Activated naive CD4-positive, alpha-beta T cell treated with anti-CD3 and anti-CD28 coated beads for 36 hours (primary cell): ENCODE data around the gene NOP53. TPM values are rescaled to one million over a fixed set of nuclear protein-coding genes. Genes with fewer than 3 reads are reported as not detected.
"Not testable (repeated sequence)": the region's sequence is repeated elsewhere in the genome, so short reads cannot be mapped to it uniquely, and the experiment has no call there.

Source experiments
- CTCF ChIA-PET: fragments of 350-600 bp; sonication (Branson Sonifier 250); formaldehyde crosslinking; loops from one replicate; lab custom pipeline; 2021; ENCODE audit warnings: antibody characterized with exemption; lab: Charles Lee
- DNase-seq: peaks from one replicate; pipeline ENCODE4 v3.0.0-alpha.2; 2020
- H3K27ac Mint-ChIP-seq: one replicate; pipeline ENCODE4 v1.8.0; 2021; ENCODE audit warnings: mild to moderate bottlenecking, mixed read lengths
- H3K27me3 Mint-ChIP-seq: one replicate; pipeline ENCODE4 v1.8.0; 2021; ENCODE audit warnings: low read depth, mixed read lengths
- H3K36me3 Mint-ChIP-seq: one replicate; pipeline ENCODE4 v1.8.0; 2021; ENCODE audit warnings: low read depth, mixed read lengths
- H3K4me1 Mint-ChIP-seq: one replicate; pipeline ENCODE4 v1.8.0; 2021; ENCODE audit warnings: low read depth, mixed read lengths
- H3K4me3 Mint-ChIP-seq: one replicate; pipeline ENCODE4 v1.8.0; 2021; ENCODE audit warnings: mild to moderate bottlenecking, moderate library complexity, mixed read lengths
- H3K9me3 Mint-ChIP-seq: one replicate; pipeline ENCODE4 v1.8.0; 2021; ENCODE audit warnings: mixed read lengths
- intact Hi-C: fragments of 100-400 bp; cut with micrococcal nuclease; formaldehyde crosslinking; loops from one replicate; pipeline ENCODE4 v1.15.1; 2023
- total RNA-seq, 2 experiments: library from RNA; stranded (reverse); gene quantifications; one replicate each; pipeline ENCODE4 v1.2.3, GENCODE V29; 2021

The NOP53 gene
- total RNA-seq, 2 experiments from 2014 or later, result 274 to 300 TPM

- Mint-ChIP-seq H3K4me3 (no peak overlapping the region), H3K27me3 (no peaks in the 10 kb centered on the region), H3K27ac (no peak overlapping the region), H3K4me1 (no peaks in the 10 kb centered on the region), H3K9me3 (no peaks in the 10 kb centered on the region), H3K36me3 (peaks cover 40% of the 10 kb centered on the region)
- CTCF ChIA-PET, result interaction anchor here (0.9 kb wide), 1 partner anchor 44 kb away, joined by 3 read pairs; the partner anchor contains the start of gene EHD2
- DNase-seq, result no peak
- intact Hi-C loops, result no loop called here
Measured at GRCh38 chr19:47756953-47757608, 11.7 kb downstream of the NOP53 start.

- H3K27me3 Mint-ChIP-seq, result no peaks in the 10 kb centered on the region
- H3K4me1 Mint-ChIP-seq, result no peaks in the 10 kb centered on the region
- intact Hi-C loops, result no loop called here
- no peak for DNase-seq
- CTCF ChIA-PET, result interaction anchor here (0.6 kb wide), 2 partner anchors 94 to 160 kb away, joined by 3 to 4 read pairs; no protein-coding TSS in a partner anchor
- no peak overlapping the region for H3K4me3 Mint-ChIP-seq
- peaks cover 37% of the 10 kb centered on the region for H3K36me3 Mint-ChIP-seq
- H3K27ac Mint-ChIP-seq, result no peak overlapping the region
- H3K9me3 Mint-ChIP-seq, result no peaks in the 10 kb centered on the region
Measured at GRCh38 chr19:47757617-47758442, 12.5 kb downstream of the NOP53 start.

- no peaks in the 10 kb centered on the region for H3K27me3 Mint-ChIP-seq
- H3K36me3 Mint-ChIP-seq, result peaks cover 31% of the 10 kb centered on the region
- H3K4me1 Mint-ChIP-seq, result no peaks in the 10 kb centered on the region
- H3K27ac Mint-ChIP-seq, result no peak overlapping the region
- no peak for DNase-seq
- intact Hi-C loops, result no loop called here
- CTCF ChIA-PET, result interaction anchor here (0.6 kb wide), 2 partner anchors 93 to 161 kb away, joined by 3 to 4 read pairs; no protein-coding TSS in a partner anchor
- H3K4me3 Mint-ChIP-seq, result no peak overlapping the region
- no peaks in the 10 kb centered on the region for H3K9me3 Mint-ChIP-seq
Measured at GRCh38 chr19:47758443-47758804, 13.1 kb downstream of the NOP53 start.

GRCh38 chr19:47760632-47760999, 15.3 kb downstream of the NOP53 start:
- CTCF ChIA-PET, result interaction anchor here (1.0 kb wide), 1 partner anchor 28 kb away, joined by 3 read pairs; no protein-coding TSS in a partner anchor
- no peak for DNase-seq
- Mint-ChIP-seq H3K27me3 (no peaks in the 10 kb centered on the region), H3K4me1 (no peaks in the 10 kb centered on the region), H3K27ac (no peak overlapping the region), H3K36me3 (peaks cover 20% of the 10 kb centered on the region), H3K9me3 (no peaks in the 10 kb centered on the region), H3K4me3 (no peak overlapping the region)
- intact Hi-C loops, result no loop called here

- H3K27ac Mint-ChIP-seq, result peak overlapping the region; percentile 50
- no peaks in the 10 kb centered on the region for H3K27me3 Mint-ChIP-seq
- H3K4me1 Mint-ChIP-seq, result no peaks in the 10 kb centered on the region
- H3K9me3 Mint-ChIP-seq, result no peaks in the 10 kb centered on the region
- no peak overlapping the region for H3K4me3 Mint-ChIP-seq
- CTCF ChIA-PET, result no interaction called here
- DNase-seq, result no peak
- intact Hi-C loops, result no loop called here
- peaks cover 18% of the 10 kb centered on the region for H3K36me3 Mint-ChIP-seq
Measured at GRCh38 chr19:47761566-47761965, 16.2 kb downstream of the NOP53 start.

- Mint-ChIP-seq H3K27me3 (no peaks in the 10 kb centered on the region), H3K36me3 (peaks cover 12% of the 10 kb centered on the region), H3K4me3 (no peak overlapping the region), H3K9me3 (no peaks in the 10 kb centered on the region), H3K4me1 (no peaks in the 10 kb centered on the region), H3K27ac (no peak overlapping the region)
- intact Hi-C loops, result no loop called here
- CTCF ChIA-PET, result no interaction called here
- no peak for DNase-seq
Measured at GRCh38 chr19:47762151-47762550, 16.8 kb downstream of the NOP53 start.

GRCh38 chr19:47762615-47763308, 17.4 kb downstream of the NOP53 start:
- CTCF ChIA-PET, result no interaction called here

GRCh38 chr19:47764705-47765104, 19.4 kb downstream of the NOP53 start:
- H3K27me3 Mint-ChIP-seq, H3K36me3 Mint-ChIP-seq, H3K27ac Mint-ChIP-seq, H3K9me3 Mint-ChIP-seq, DNase-seq, intact Hi-C loops, H3K4me1 Mint-ChIP-seq, H3K4me3 Mint-ChIP-seq: not testable (repeated sequence)
- CTCF ChIA-PET, result interaction anchor here (1.5 to 2.3 kb wide), 3 partner anchors 23 to 52 kb away, joined by 6 to 11 read pairs (median 6); partner anchors contain the start of gene EHD2

More at GRCh38 chr19:47762615-47763308, 17.4 kb downstream of the NOP53 start:
- H3K27ac Mint-ChIP-seq, result no peak overlapping the region
- DNase-seq, result no peak
- no peak overlapping the region for H3K4me3 Mint-ChIP-seq
- no peaks in the 10 kb centered on the region for H3K4me1 Mint-ChIP-seq
- H3K36me3 Mint-ChIP-seq, result peaks cover 10% of the 10 kb centered on the region
- H3K27me3 Mint-ChIP-seq, result no peaks in the 10 kb centered on the region
- no peaks in the 10 kb centered on the region for H3K9me3 Mint-ChIP-seq
- intact Hi-C loops, result no loop called here

- H3K9me3 Mint-ChIP-seq, result no peaks in the 10 kb centered on the region
- intact Hi-C loops, result loop anchor here (1.0 kb wide), 1 partner anchor 23 kb away; no protein-coding TSS in a partner anchor
- CTCF ChIA-PET, result interaction anchor here (0.7 to 2.3 kb wide), 6 partner anchors 14 to 471 kb away, joined by 3 to 11 read pairs (median 5); partner anchors contain the start of gene EHD2
- no peak overlapping the region for H3K27ac Mint-ChIP-seq
- H3K4me3 Mint-ChIP-seq, result no peak overlapping the region
- H3K27me3 Mint-ChIP-seq, result peaks cover 4% of the 10 kb centered on the region
- H3K4me1 Mint-ChIP-seq, result peaks cover 12% of the 10 kb centered on the region
- H3K36me3 Mint-ChIP-seq, result no peaks in the 10 kb centered on the region
- peak; percentile 39 for DNase-seq
Measured at GRCh38 chr19:47765523-47766358, 20.4 kb downstream of the NOP53 start.

GRCh38 chr19:47766359-47766620, 20.9 kb downstream of the NOP53 start:
- no peak overlapping the region for H3K27ac Mint-ChIP-seq
- intact Hi-C loops, result loop anchor here (1.0 kb wide), 1 partner anchor 22 kb away; no protein-coding TSS in a partner anchor
- no peaks in the 10 kb centered on the region for H3K36me3 Mint-ChIP-seq
- peaks cover 4% of the 10 kb centered on the region for H3K27me3 Mint-ChIP-seq
- H3K4me1 Mint-ChIP-seq, result peaks cover 12% of the 10 kb centered on the region
- no peak overlapping the region for H3K4me3 Mint-ChIP-seq
- CTCF ChIA-PET, result interaction anchor here (1.3 to 2.3 kb wide), 2 partner anchors 13 to 21 kb away, joined by 3 to 11 read pairs; no protein-coding TSS in a partner anchor
- H3K9me3 Mint-ChIP-seq, result no peaks in the 10 kb centered on the region
- DNase-seq, result no peak

GRCh38 chr19:47766670-47767069, 21.3 kb downstream of the NOP53 start:
- Mint-ChIP-seq H3K4me3 (no peak overlapping the region), H3K4me1 (peaks cover 12% of the 10 kb centered on the region), H3K27ac (no peak overlapping the region), H3K27me3 (peaks cover 4% of the 10 kb centered on the region), H3K36me3 (no peaks in the 10 kb centered on the region), H3K9me3 (no peaks in the 10 kb centered on the region)
- intact Hi-C loops, result loop anchor here (1.0 kb wide), 1 partner anchor 22 kb away; no protein-coding TSS in a partner anchor
- no peak for DNase-seq
- CTCF ChIA-PET, result interaction anchor here (0.6 to 1.1 kb wide), 3 partner anchors 9 to 841 kb away, joined by 3 to 4 read pairs (median 3); no protein-coding TSS in a partner anchor
